CD4-positive, alpha-beta T cell treated with Interleukin-21 for 1 hour (primary cell): Measurements from ENCODE around the gene INAFM1.

ENCODE experiments used
- DNase-seq: peaks from one replicate; pipeline ENCODE4 v3.0.0-alpha.2; 2020

Gene INAFM1

GRCh38 chr19:47274071-47274890 is at the start of gene INAFM1:
Gene INAFM1 (plus strand): TSS chr19:47274885. CDS start chr19:47274920, 35 bp downstream.
- DNase-seq, result peak; percentile 98

GRCh38 chr19:47225746-47226425 is 48.8 kb upstream of the INAFM1 start:
- DNase-seq, result peak; percentile 92

- peak; percentile 82 for DNase-seq
Observed at GRCh38 chr19:47226426-47227351, 48.0 kb upstream of the INAFM1 start.

- DNase-seq, result peak; percentile 73
Observed at GRCh38 chr19:47227352-47228167, 47.1 kb upstream of the INAFM1 start.

- peak; percentile 57 for DNase-seq
Observed at GRCh38 chr19:47228168-47228936, 46.3 kb upstream of the INAFM1 start.

- peak; percentile 68 for DNase-seq
Observed at GRCh38 chr19:47228937-47229675, 45.6 kb upstream of the INAFM1 start.

GRCh38 chr19:47229676-47230053 is 45.0 kb upstream of the INAFM1 start:
- DNase-seq, result no peak

GRCh38 chr19:47230054-47230920 is 44.4 kb upstream of the INAFM1 start:
- DNase-seq, result peak; percentile 89

GRCh38 chr19:47230921-47231214 is 43.8 kb upstream of the INAFM1 start, which contains the start of gene BBC3:
Gene BBC3 (minus strand): TSS chr19:47231199. CDS start chr19:47228431, 2,768 bp downstream.
- no peak for DNase-seq

GRCh38 chr19:47231215-47232054 is 43.2 kb upstream of the INAFM1 start:
- peak; percentile 95 for DNase-seq

- no peak for DNase-seq
Observed at GRCh38 chr19:47232422-47233211, 42.1 kb upstream of the INAFM1 start.

- DNase-seq, result no peak
Observed at GRCh38 chr19:47236072-47236675, 38.5 kb upstream of the INAFM1 start.

GRCh38 chr19:47239152-47239551 is 35.5 kb upstream of the INAFM1 start:
- no peak for DNase-seq

- DNase-seq, result peak; percentile 89
Observed at GRCh38 chr19:47239610-47240296, 34.9 kb upstream of the INAFM1 start.

- no peak for DNase-seq
Observed at GRCh38 chr19:47240556-47240955, 34.1 kb upstream of the INAFM1 start.

- peak; percentile 93 for DNase-seq
Observed at GRCh38 chr19:47240996-47241918, 33.4 kb upstream of the INAFM1 start.
